Mucosa of descending colon (tissue), 3 donors: Measurements from ENCODE around the gene BMP15. TPM values are rescaled to one million over a fixed set of nuclear protein-coding genes. Genes with fewer than 3 reads are reported as not detected.

Source experiments
- ATAC-seq: fragments of 200-7000 bp; cut with Tn5 transposase; one replicate; pipeline ENCODE4 v1.9.1; 2020; ENCODE audit warnings: mild to moderate bottlenecking, moderate library complexity
- DNase-seq, 3 donors: peaks; one replicate each; pipeline ENCODE4 v3.0.0-alpha.2; 2020
- H3K36me3 ChIP-seq: fragments of 200-600 bp; one replicate; pipeline ENCODE4 v1.8.0; 2021; ENCODE audit warnings: low read depth, mild to moderate bottlenecking
- H3K4me1 ChIP-seq: fragments of 200-600 bp; one replicate; pipeline ENCODE4 v1.8.0; 2021; ENCODE audit warnings: low read depth, mild to moderate bottlenecking
- H3K4me3 ChIP-seq: fragments of 200-600 bp; one replicate; pipeline ENCODE4 v1.8.0; 2021; ENCODE audit warnings: mild to moderate bottlenecking
- H3K9me3 ChIP-seq: fragments of 200-600 bp; one replicate; pipeline ENCODE4 v1.8.0; 2021; ENCODE audit warnings: mild to moderate bottlenecking
- intact Hi-C, 2 donors: fragments of 100-400 bp; cut with DNase I in 1 of 2; cut with micrococcal nuclease in 1 of 2; formaldehyde crosslinking; loops; one replicate each; pipeline versions ENCODE4 v1.11.0 to v1.11.1; 2022; cut with DNase I, micrococcal nuclease
- long read RNA-seq, 2 donors: library from polyadenylated mRNA; unstranded; transcript quantifications; one replicate each; pipeline ENCODE4 v2.0.0, GENCODE V29; 2019 to 2021
- total RNA-seq, 3 donors: library from RNA; stranded (reverse); fragmentation: NEBNext Ultra II Directional in 2 of 3; extraction: Animal tissue kit (Norgen Biotek cat#: 25700) in 2 of 3; gene quantifications; one replicate each; pipeline versions ENCODE4 v1.2.1 to v1.2.4, GENCODE V29; 2021 to 2023
- TF ChIP-seq, protein P1 (sequence below): fragments of 200-600 bp; IDR thresholded peaks from one replicate; pipeline ENCODE4 v1.8.0; 2022; ENCODE audit warnings: antibody characterized with exemption, mild to moderate bottlenecking
- donor health status: DM: no; HTN: no; CAD: no; lungs with moderate emphysema.
- donor health status: DM: no; HTN: no; CAD: no.
- donor health status: DM: no; HTN: yes; CAD: no.

The BMP15 gene
- total RNA-seq = not detected
- long read RNA-seq, donor 1 = 0 reads
- long read RNA-seq, donor 2 = 0 reads

DNA sequence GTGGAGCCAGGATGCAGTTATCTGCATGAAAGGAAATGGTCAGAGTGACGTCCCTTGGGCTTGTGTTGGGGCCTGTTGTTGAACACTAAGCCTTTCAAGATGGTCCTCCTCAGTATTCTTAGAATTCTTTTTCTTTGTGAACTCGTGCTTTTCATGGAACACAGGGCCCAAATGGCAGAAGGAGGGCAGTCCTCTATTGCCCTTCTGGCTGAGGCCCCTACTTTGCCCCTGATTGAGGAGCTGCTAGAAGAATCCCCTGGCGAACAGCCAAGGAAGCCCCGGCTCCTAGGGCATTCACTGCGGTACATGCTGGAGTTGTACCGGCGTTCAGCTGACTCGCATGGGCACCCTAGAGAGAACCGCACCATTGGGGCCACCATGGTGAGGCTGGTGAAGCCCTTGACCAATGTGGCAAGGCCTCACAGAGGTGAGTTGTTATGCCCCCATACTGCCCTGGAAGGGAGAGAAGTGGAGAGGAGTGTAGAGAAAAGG, at the start of gene BMP15:
BMP15 (plus strand) TSS at position 51 of the 492 bp plus-strand sequence; CDS start at position 100, 49 bp downstream.
- ATAC-seq = no peak
- no peak for DNase-seq
- H3K4me3 ChIP-seq = no peak within 1 kb of the TSS
- H3K4me1 ChIP-seq = no peaks in the 10 kb centered on the region
- intact Hi-C loops = no loop called here
- TF ChIP-seq, protein P1, sequence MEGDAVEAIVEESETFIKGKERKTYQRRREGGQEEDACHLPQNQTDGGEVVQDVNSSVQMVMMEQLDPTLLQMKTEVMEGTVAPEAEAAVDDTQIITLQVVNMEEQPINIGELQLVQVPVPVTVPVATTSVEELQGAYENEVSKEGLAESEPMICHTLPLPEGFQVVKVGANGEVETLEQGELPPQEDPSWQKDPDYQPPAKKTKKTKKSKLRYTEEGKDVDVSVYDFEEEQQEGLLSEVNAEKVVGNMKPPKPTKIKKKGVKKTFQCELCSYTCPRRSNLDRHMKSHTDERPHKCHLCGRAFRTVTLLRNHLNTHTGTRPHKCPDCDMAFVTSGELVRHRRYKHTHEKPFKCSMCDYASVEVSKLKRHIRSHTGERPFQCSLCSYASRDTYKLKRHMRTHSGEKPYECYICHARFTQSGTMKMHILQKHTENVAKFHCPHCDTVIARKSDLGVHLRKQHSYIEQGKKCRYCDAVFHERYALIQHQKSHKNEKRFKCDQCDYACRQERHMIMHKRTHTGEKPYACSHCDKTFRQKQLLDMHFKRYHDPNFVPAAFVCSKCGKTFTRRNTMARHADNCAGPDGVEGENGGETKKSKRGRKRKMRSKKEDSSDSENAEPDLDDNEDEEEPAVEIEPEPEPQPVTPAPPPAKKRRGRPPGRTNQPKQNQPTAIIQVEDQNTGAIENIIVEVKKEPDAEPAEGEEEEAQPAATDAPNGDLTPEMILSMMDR = no peak
- H3K9me3 ChIP-seq = no peaks in the 10 kb centered on the region
- no peaks in the 10 kb centered on the region for H3K36me3 ChIP-seq

DNA sequence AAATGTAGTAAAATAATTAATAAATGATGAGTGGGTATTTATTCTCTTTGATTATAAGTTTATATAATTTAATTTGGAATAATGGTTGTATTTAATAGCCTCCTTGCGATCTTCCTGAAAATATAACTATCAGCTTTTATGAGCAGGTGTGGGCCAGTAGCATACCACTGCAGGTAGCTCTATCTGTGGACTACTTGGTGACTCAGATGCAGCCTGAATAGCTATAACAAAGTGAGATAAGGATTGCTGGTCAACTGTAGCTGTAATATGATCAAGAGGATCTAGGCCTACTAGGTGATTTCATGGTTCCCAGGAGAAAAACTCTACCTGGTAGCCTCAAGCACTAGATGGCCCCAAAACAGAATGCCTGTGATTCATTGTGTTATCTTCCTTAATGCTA, 47.1 kb upstream of the BMP15 start:
- no peaks in the 10 kb centered on the region for H3K36me3 ChIP-seq
- H3K9me3 ChIP-seq = no peaks in the 10 kb centered on the region
- intact Hi-C loops = no loop called here
- TF ChIP-seq, protein P1 = no peak
- H3K4me3 ChIP-seq = no peak overlapping the region
- no peaks in the 10 kb centered on the region for H3K4me1 ChIP-seq
- peak; percentile 66 for ATAC-seq
- no peak for DNase-seq

DNA sequence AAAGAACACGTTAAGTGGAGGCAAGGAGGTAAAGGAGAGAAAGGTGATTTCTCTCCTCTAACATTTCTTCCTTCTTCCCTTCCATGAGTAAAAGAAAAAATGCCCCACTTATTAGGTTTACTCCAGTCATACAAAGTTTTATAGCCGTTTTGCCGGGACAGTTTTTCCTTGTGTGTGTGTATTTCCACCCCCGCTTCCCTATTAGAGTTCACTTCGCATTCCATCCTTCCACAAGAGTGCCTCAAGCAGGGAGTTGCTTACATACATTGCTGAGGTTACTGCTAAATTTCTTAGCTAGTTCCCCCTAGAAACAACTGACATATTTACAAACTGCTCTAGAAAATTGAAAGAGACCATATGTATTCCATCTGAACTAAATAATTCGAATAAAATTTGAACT, 45.2 kb upstream of the BMP15 start:
- Histone ChIP-seq H3K4me3 (no peak overlapping the region), H3K36me3 (no peaks in the 10 kb centered on the region), H3K4me1 (no peaks in the 10 kb centered on the region), H3K9me3 (no peaks in the 10 kb centered on the region)
- DNase-seq = no peak
- intact Hi-C loops = no loop called here
- ATAC-seq = no peak
- TF ChIP-seq, protein P1 = no peak

- no peaks in the 10 kb centered on the region for H3K4me1 ChIP-seq
- H3K36me3 ChIP-seq = no peaks in the 10 kb centered on the region
- H3K9me3 ChIP-seq = no peaks in the 10 kb centered on the region
- TF ChIP-seq, protein P1 = no peak
- no peak for ATAC-seq
- DNase-seq = no peak
- H3K4me3 ChIP-seq = no peak overlapping the region
- intact Hi-C loops = no loop called here
Observed at GRCh38 chrX:50871922-50872453, 38.5 kb upstream of the BMP15 start.

GRCh38 chrX:50874876-50875275, 35.7 kb upstream of the BMP15 start:
- intact Hi-C loops = no loop called here
- no peaks in the 10 kb centered on the region for H3K9me3 ChIP-seq

More at GRCh38 chrX:50874876-50875275, 35.7 kb upstream of the BMP15 start:
- DNase-seq = no peak
- Histone ChIP-seq H3K36me3 (no peaks in the 10 kb centered on the region), H3K4me3 (no peak overlapping the region), H3K4me1 (no peaks in the 10 kb centered on the region)
- ATAC-seq = no peak
- TF ChIP-seq, protein P1 = no peak
